Adrenal gland (tissue), 12 donors: ENCODE data around the gene TM9SF4. TPM values are rescaled to one million over a fixed set of nuclear protein-coding genes. Genes with fewer than 3 reads are reported as not detected.

Experiments used
- DNase-seq, 7 donors: peaks; one replicate each; pipeline ENCODE4 v3.0.0-alpha.2; 2019 to 2020
- H3K27ac ChIP-seq, 5 donors: fragments of 200-600 bp; sonication (generic) in 4 of 5; 1 replicate in 3 of 5; 2 replicates in 2 of 5; pipeline versions ENCODE4 v1.5.1 to v1.8.0; 2016 to 2020; ENCODE audit warnings: mild to moderate bottlenecking in 1 of 5
- H3K27me3 ChIP-seq: fragments of 200-600 bp; 2 replicates; pipeline ENCODE4 v1.8.0; 2021
- H3K36me3 ChIP-seq, 2 donors: fragments of 200-600 bp; replicated peaks in 1 of 2; 1 replicate in 1 of 2; 2 replicates in 1 of 2; pipeline versions ENCODE4 v1.5.1 to v1.8.0; 2018 to 2022
- H3K4me1 ChIP-seq, 2 donors: fragments of 200-600 bp; replicated peaks in 1 of 2; 1 replicate in 1 of 2; 2 replicates in 1 of 2; pipeline versions ENCODE4 v1.5.1 to v1.8.0; 2018 to 2021
- H3K4me3 ChIP-seq, 4 donors: fragments of 200-600 bp; sonication (generic) in 3 of 4; one replicate each; pipeline ENCODE4 v1.5.1; 2016 to 2018
- H3K9me3 ChIP-seq, 3 donors: fragments of 200-600 bp; sonication (generic) in 1 of 3; replicated peaks in 1 of 3; 1 replicate in 2 of 3; 2 replicates in 1 of 3; pipeline versions ENCODE4 v1.5.1 to v1.8.0; 2016 to 2021
- CTCF ChIP-seq, 6 experiments: fragments of 450-650 bp in 4 of 6; fragments of 200-600 bp in 2 of 6; sonication (generic) in 1 of 6; IDR thresholded peaks; 1 replicate in 5 of 6; 2 replicates in 1 of 6; pipeline versions ENCODE4 v1.5.1 to v1.8.0; 2016 to 2021; ENCODE audit warnings: antibody characterized with exemption in 6 of 6, mild to moderate bottlenecking in 2 of 6, moderate library complexity in 1 of 6
- POLR2A ChIP-seq, 2 donors: fragments of 450-650 bp; IDR thresholded peaks; one replicate each; pipeline ENCODE4 v1.6.1; 2017; ENCODE audit warnings: antibody characterized with exemption in 2 of 2, mild to moderate bottlenecking in 2 of 2, moderate library complexity in 1 of 2
- WGBS, 4 donors: extraction: QIAGEN DNeasy Blood & Tissue Kit in 2 of 4; methylation state at CpG; one replicate each; pipeline versions ENCODE4 v1.1.5 to v1.1.7; 2013 to 2017; 5-methylcytosine and 5-hydroxymethylcytosine counted together
- intact Hi-C, 2 donors: fragments of 100-400 bp; cut with DNase I; formaldehyde crosslinking; loops; one replicate each; pipeline versions ENCODE4 v1.14.1 to v1.15.0; 2022 to 2023
- polyA plus RNA-seq, 3 donors: library from polyadenylated mRNA; stranded (reverse); fragments of 200-250 nt in 2 of 3; fragments of 350-450 nt in 1 of 3; fragmentation: Illumina TruSeq in 1 of 3; extraction: RNeasy Lipid Tissue Mini Kit (QIAGEN cat#74804) in 1 of 3; gene quantifications; one replicate each; pipeline ENCODE4 v1.2.3, GENCODE V29; 2013 to 2014
- total RNA-seq, 9 donors: library from RNA; depleted of rRNA in 4 of 9; stranded (reverse); fragments of >200 nt in 4 of 9; fragments of 120-200 nt in 1 of 9; fragmentation: NEBNext Ultra II Directional in 1 of 9; extraction: Animal tissue kit (Norgen Biotek cat#: 25700) in 1 of 9; gene quantifications; one replicate each; pipeline versions ENCODE4 v1.1.0 to v1.2.4, GENCODE V29; 2013 to 2023
- donor health status: healthy with polysubstance abuse.
- donor health status: Bipolar disorder and iron deficiency.
- donor health status: DM: yes; HTN: yes; CAD: no.
- donor health status: DM: no; HTN: no; CAD: no.
- donor health status: DM: no; HTN: no; CAD: no.
- donor health status: DM: yes; HTN: yes; CAD: no.

The TM9SF4 gene
- total and polyA plus RNA-seq, 12 donors, result 23.2 to 61.0 (median 46.1) TPM

GRCh38 chr20:32075534-32075933 is 34.0 kb upstream of the TM9SF4 start:
- intact Hi-C loops, result no loop called here
- no peaks in the 10 kb centered on the region for H3K9me3 ChIP-seq
- no peaks in the 10 kb centered on the region for H3K27me3 ChIP-seq
- DNase-seq, result no peak
- H3K4me3 ChIP-seq, result no peak overlapping the region
- no peak for TF ChIP-seq CTCF (IDR thresholded peaks at IDR 0.05)
- no peak for TF ChIP-seq POLR2A (IDR thresholded peaks at IDR 0.05)
- WGBS, 4 donors, result 64 to 95% (median 83%) methylated on average over 1 of the region's 1 CpG
- no peaks in the 10 kb centered on the region for H3K36me3 ChIP-seq
- no peak overlapping the region for H3K27ac ChIP-seq
- no peaks in the 10 kb centered on the region for H3K4me1 ChIP-seq

- Histone ChIP-seq H3K4me3 (no peak overlapping the region), H3K36me3 (no peaks in the 10 kb centered on the region), H3K27ac (no peak overlapping the region), H3K9me3 (no peaks in the 10 kb centered on the region), H3K27me3 (no peaks in the 10 kb centered on the region), H3K4me1 (no peaks in the 10 kb centered on the region)
- 63 to 74% (median 68%) methylated on average over 4 of the region's 4 CpGs for WGBS, 4 donors
- DNase-seq, result no peak
- intact Hi-C loops, result no loop called here
- no peak for TF ChIP-seq CTCF (IDR thresholded peaks at IDR 0.05)
- TF ChIP-seq POLR2A (IDR thresholded peaks at IDR 0.05), result no peak
These were observed 32.3 kb upstream of the TM9SF4 start for GRCh38 chr20:32077190-32077589.

GRCh38 chr20:32078322-32078721 is 31.2 kb upstream of the TM9SF4 start:
- 74 to 100% (median 84%) methylated on average over 1 to 5 of the region's 5 CpGs for WGBS, 4 donors
- no peaks in the 10 kb centered on the region for H3K27me3 ChIP-seq
- intact Hi-C loops, result no loop called here
- no peak overlapping the region for H3K27ac ChIP-seq
- no peak overlapping the region for H3K4me3 ChIP-seq
- no peak for DNase-seq
- H3K36me3 ChIP-seq, result no peaks in the 10 kb centered on the region
- no peaks in the 10 kb centered on the region for H3K9me3 ChIP-seq
- H3K4me1 ChIP-seq, result no peaks in the 10 kb centered on the region
- TF ChIP-seq CTCF (IDR thresholded peaks at IDR 0.05) (no peak), POLR2A (IDR thresholded peaks at IDR 0.05) (no peak)

GRCh38 chr20:32078791-32079190 is 30.7 kb upstream of the TM9SF4 start:
- no peaks in the 10 kb centered on the region for H3K27me3 ChIP-seq

More at GRCh38 chr20:32078791-32079190, 30.7 kb upstream of the TM9SF4 start:
- H3K36me3 ChIP-seq, result no peaks in the 10 kb centered on the region
- TF ChIP-seq POLR2A (IDR thresholded peaks at IDR 0.05) (no peak), CTCF (IDR thresholded peaks at IDR 0.05) (no peak)
- intact Hi-C loops, result no loop called here
- H3K9me3 ChIP-seq, result no peaks in the 10 kb centered on the region
- no peak overlapping the region for H3K4me3 ChIP-seq
- H3K27ac ChIP-seq, result no peak overlapping the region
- H3K4me1 ChIP-seq, result no peaks in the 10 kb centered on the region
- no peak for DNase-seq
